ENCODE measurements around the gene RAB6A. TPM values are rescaled to one million over a fixed set of nuclear protein-coding genes. Genes with fewer than 3 reads are reported as not detected.
A peak's percentile ranks its signal among the peaks of the same experiment; 100 is the strongest.

RAB6A gene
- total and polyA plus RNA-seq, 2 donors (not counting 3 experiments of a cell fraction or from before 2014, with no cell fraction given) = 45.0 to 130 TPM

DNA sequence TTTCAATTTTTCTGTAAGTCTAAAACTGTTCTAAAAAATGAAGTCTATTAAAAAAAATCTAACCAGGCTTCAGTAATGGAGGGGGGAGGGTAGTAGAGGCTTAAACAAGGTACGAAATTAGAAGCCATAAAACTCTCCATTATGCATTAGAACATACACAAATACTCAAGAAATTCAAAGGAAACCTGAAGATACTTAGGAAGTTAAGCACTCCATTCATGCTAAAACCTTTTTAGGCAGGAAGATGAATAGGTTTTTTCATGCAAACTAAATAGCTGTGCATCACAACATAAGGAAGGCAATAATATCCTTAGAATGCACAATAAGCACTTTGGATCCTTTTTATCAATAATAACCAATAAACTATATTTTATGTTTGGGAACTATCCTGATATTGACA is 2.4 kb downstream of the RAB6A start:
- peak; percentile 24 for FAIRE-seq
- peaks cover 23% of the 10 kb centered on the region for H4K20me1 ChIP-seq (replicated peaks; ENCODE audit: control insufficient read depth, extremely low read depth, insufficient read depth, low read length)
- H3K9me3 ChIP-seq (replicated peaks; ENCODE audit: control insufficient read depth, insufficient read depth, low read length) = no peaks in the 10 kb centered on the region
- no peaks in the 10 kb centered on the region for H3K9me1 ChIP-seq (replicated peaks; ENCODE audit: control insufficient read depth, extremely low read depth, insufficient read depth, low read length)
- peaks cover 72% of the 10 kb centered on the region for H3K79me2 ChIP-seq (ENCODE audit: control insufficient read depth, insufficient read depth, low read length)
- ChIA-PET CTCF (no interaction called here), POLR2A (no interaction called here)
- H3K36me3 ChIP-seq (ENCODE audit: control insufficient read depth in 2 of 2, extremely low read depth in 1 of 2, insufficient read depth in 2 of 2, low read length in 2 of 2) = peaks cover 0 to 5% of the 10 kb centered on the region in 2 experiments
- peak overlapping the region in 1 of 3 experiments; percentile 89 for H3K4me3 ChIP-seq (replicated peaks in 1 of 3; ENCODE audit: insufficient read depth in 1 of 3, low read depth in 1 of 3, low read length in 3 of 3)
- peak overlapping the region; percentile 98 for H3K4me2 ChIP-seq (ENCODE audit: insufficient read depth, low read length)
- H3K4me1 ChIP-seq (ENCODE audit: control insufficient read depth, extremely low read depth, insufficient read depth, low read length) = peaks cover 19% of the 10 kb centered on the region
- DNase-seq (ENCODE audit: low read depth, low spot score) = no peak
- BruUV-seq (replicated peaks) = no TSS peak
- H3K9ac ChIP-seq (replicated peaks; ENCODE audit: extremely low read depth, insufficient read depth, low read length) = no peak overlapping the region
- no peak overlapping the region for H3K27ac ChIP-seq (ENCODE audit: insufficient read depth, low read depth, low read length)
- dilution Hi-C loops (cut with MboI; ENCODE audit: extremely low pct_ligation_motif_present, low sequenced_read_pairs) (no loop called here), intact Hi-C loops (cut with micrococcal nuclease) (no loop called here)
- H3K27me3 ChIP-seq (ENCODE audit: control insufficient read depth in 2 of 2, insufficient read depth in 2 of 2, low read length in 2 of 2) = no peaks in the 10 kb centered on the region
- no peak for TF ChIP-seq POLR2AphosphoS5 (IDR thresholded peaks at IDR 0.05; ENCODE audit: insufficient read depth, low read depth, low read length)
- TF ChIP-seq MYC (IDR thresholded peaks at IDR 0.05; ENCODE audit: low read depth, low read length) = no peak
- TF ChIP-seq, protein P1, sequence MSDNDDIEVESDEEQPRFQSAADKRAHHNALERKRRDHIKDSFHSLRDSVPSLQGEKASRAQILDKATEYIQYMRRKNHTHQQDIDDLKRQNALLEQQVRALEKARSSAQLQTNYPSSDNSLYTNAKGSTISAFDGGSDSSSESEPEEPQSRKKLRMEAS (IDR thresholded peaks at IDR 0.05; ENCODE audit: insufficient read depth, insufficient read length) = no peak
- TF ChIP-seq FOS (IDR thresholded peaks at IDR 0.05; ENCODE audit: borderline replicate concordance, insufficient read depth, low read length) = no peak
- H2AFZ ChIP-seq (ENCODE audit: low read depth, low read length) = no peak overlapping the region

DNA sequence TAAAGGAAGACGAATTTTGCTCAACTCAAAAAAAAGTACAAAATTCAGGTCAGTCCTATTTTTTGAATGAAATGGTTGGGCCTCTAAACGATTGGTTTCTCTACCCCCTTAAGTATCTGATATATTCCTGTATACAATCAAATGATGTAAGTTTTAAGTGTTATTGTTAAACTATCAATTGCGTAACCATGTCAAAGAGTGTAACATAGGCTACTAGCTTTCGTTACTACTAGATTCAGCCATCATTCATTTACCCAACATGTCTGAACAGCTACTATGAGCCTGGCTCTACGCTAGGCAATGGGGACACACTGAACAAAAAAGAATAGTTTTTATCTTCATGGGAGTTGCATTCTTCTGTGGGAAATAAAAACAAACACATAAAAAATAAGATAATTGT is 3.3 kb downstream of the RAB6A start:
- peaks cover 0 to 5% of the 10 kb centered on the region in 2 experiments for H3K36me3 ChIP-seq (ENCODE audit: control insufficient read depth in 2 of 2, extremely low read depth in 1 of 2, insufficient read depth in 2 of 2, low read length in 2 of 2)
- no peak overlapping the region for H3K4me3 ChIP-seq (replicated peaks in 1 of 3; ENCODE audit: insufficient read depth in 1 of 3, low read depth in 1 of 3, low read length in 3 of 3)
- dilution Hi-C loops (cut with MboI; ENCODE audit: extremely low pct_ligation_motif_present, low sequenced_read_pairs) (no loop called here), intact Hi-C loops (cut with micrococcal nuclease) (no loop called here)
- BruUV-seq (replicated peaks) = no TSS peak
- H3K9me1 ChIP-seq (replicated peaks; ENCODE audit: control insufficient read depth, extremely low read depth, insufficient read depth, low read length) = no peaks in the 10 kb centered on the region
- FAIRE-seq = no peak
- peaks cover 23% of the 10 kb centered on the region for H4K20me1 ChIP-seq (replicated peaks; ENCODE audit: control insufficient read depth, extremely low read depth, insufficient read depth, low read length)
- no peaks in the 10 kb centered on the region for H3K27me3 ChIP-seq (ENCODE audit: control insufficient read depth in 2 of 2, insufficient read depth in 2 of 2, low read length in 2 of 2)
- TF ChIP-seq JUN (IDR thresholded peaks at IDR 0.05; ENCODE audit: borderline replicate concordance, insufficient read depth, insufficient read length, low read depth) (no peak), GATA2 (IDR thresholded peaks at IDR 0.05; ENCODE audit: insufficient read depth, insufficient read length, low read depth, low read length) (no peak), MYC (IDR thresholded peaks at IDR 0.05; ENCODE audit: low read depth, low read length) (no peak), POLR2AphosphoS5 (IDR thresholded peaks at IDR 0.05; ENCODE audit: insufficient read depth, low read depth, low read length) (no peak), POLR2A (IDR thresholded peaks at IDR 0.05; ENCODE audit: low read depth, low read length) (no peak)
- TF ChIP-seq, protein P1 (IDR thresholded peaks at IDR 0.05; ENCODE audit: insufficient read depth, insufficient read length) = no peak
- TF ChIP-seq, protein P2, sequence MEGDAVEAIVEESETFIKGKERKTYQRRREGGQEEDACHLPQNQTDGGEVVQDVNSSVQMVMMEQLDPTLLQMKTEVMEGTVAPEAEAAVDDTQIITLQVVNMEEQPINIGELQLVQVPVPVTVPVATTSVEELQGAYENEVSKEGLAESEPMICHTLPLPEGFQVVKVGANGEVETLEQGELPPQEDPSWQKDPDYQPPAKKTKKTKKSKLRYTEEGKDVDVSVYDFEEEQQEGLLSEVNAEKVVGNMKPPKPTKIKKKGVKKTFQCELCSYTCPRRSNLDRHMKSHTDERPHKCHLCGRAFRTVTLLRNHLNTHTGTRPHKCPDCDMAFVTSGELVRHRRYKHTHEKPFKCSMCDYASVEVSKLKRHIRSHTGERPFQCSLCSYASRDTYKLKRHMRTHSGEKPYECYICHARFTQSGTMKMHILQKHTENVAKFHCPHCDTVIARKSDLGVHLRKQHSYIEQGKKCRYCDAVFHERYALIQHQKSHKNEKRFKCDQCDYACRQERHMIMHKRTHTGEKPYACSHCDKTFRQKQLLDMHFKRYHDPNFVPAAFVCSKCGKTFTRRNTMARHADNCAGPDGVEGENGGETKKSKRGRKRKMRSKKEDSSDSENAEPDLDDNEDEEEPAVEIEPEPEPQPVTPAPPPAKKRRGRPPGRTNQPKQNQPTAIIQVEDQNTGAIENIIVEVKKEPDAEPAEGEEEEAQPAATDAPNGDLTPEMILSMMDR (IDR thresholded peaks at IDR 0.05; ENCODE audit: extremely low read depth in 1 of 2, insufficient read depth in 1 of 2, low read depth in 1 of 2, low read length in 2 of 2) = no peak
- no peak overlapping the region for H3K9ac ChIP-seq (replicated peaks; ENCODE audit: extremely low read depth, insufficient read depth, low read length)
- H3K4me1 ChIP-seq (ENCODE audit: control insufficient read depth, extremely low read depth, insufficient read depth, low read length) = peaks cover 19% of the 10 kb centered on the region
- no peaks in the 10 kb centered on the region for H3K9me3 ChIP-seq (replicated peaks; ENCODE audit: control insufficient read depth, insufficient read depth, low read length)
- CTCF ChIA-PET = no interaction called here
- no peak for DNase-seq (ENCODE audit: low read depth, low spot score)
- peak overlapping the region; percentile 9 for H3K4me2 ChIP-seq (ENCODE audit: insufficient read depth, low read length)
- H3K27ac ChIP-seq (ENCODE audit: insufficient read depth, low read depth, low read length) = no peak overlapping the region
- no peak overlapping the region for H2AFZ ChIP-seq (ENCODE audit: low read depth, low read length)
- H3K79me2 ChIP-seq (ENCODE audit: control insufficient read depth, insufficient read depth, low read length) = peaks cover 79% of the 10 kb centered on the region
- POLR2A ChIA-PET = interaction anchor here (0.6 kb wide), 1 partner anchor 502 kb away, joined by 3 read pairs; no protein-coding TSS in a partner anchor
